Femur (tissue), 1 donor: ENCODE results near the gene AGAP1.

ENCODE experiments used
- DNase-seq: peaks from one replicate; pipeline ENCODE4 v3.0.0-alpha.2; 2017

The AGAP1 gene

DNA sequence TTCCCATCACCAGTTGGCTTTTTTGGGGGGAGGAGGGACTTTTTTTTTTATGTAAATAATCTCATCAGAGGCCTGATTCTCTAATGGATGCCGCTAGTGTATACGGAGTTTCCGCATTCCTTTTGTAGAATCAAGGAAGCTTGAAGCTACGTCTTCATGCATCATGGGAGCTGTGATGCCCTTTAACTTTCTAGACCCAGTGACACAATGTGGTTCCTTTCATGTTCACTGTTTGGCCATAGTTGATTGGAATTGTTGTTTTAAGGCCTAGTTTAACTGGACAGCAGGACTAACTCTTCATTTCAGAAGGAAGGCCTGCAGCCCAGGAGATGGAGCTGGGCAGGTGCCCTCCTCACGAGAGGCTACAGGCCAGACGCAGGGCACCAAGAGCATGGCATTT, 287.9 kb downstream of the AGAP1 start:
- no peak for DNase-seq

DNA sequence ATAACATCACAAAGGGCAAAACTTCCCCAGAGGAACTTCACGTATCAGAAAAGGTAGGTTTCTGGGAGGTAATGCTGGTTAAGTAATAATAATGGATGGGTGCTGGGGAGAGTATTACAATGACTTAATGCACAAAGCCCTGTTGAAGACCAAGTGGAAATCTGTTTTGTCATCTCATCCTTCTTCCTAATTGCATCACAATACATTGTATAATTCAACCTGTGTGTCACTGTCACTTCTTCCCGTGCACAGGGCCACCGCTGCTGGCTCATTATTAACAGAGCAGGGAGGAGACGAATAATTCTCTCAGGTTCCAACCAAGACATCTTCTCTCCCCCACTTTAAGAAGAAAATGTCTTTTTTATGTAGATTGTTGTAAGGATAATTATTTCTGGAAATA, 290.9 kb downstream of the AGAP1 start:
- no peak for DNase-seq

DNA sequence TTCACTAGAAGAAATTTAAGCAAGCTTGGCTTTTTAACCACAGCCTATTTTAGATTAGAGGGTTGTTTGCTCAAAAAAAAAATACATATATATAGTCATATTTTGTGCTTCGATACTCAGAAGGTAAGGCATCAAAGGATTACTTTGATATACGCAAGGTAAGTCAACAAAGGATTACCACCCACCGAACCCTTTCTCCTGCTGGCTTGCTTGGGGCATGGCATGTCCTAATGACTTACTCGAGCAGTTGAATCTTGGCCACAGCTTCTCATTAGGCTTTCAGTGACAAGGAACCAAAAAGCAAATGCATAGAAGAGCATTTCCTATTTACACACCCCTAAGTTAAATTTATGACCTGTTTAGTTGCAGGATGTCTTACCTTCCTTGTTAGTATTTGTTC, 295.7 kb downstream of the AGAP1 start:
- DNase-seq = no peak

- no peak for DNase-seq
Measured at GRCh38 chr2:235793163-235793752, 299.4 kb downstream of the AGAP1 start.

DNA sequence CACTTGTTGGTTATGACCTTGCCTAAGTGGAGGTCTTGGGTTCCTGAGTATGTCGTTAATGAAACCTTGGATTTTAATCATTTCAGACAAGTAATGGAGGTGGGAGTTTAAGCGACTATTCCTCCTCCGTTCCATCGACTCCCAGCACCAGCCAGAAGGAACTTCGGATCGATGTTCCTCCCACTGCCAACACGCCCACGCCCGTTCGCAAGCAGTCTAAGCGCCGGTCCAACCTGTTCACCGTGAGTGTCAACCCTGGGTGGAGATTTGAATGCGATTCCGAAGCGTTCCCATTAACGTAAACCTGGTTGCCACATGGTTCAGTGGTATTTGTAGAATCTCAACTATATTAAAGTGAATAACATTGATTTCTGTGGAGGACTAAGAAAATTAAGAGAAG, 305.4 kb downstream of the AGAP1 start:
- no peak for DNase-seq

DNA sequence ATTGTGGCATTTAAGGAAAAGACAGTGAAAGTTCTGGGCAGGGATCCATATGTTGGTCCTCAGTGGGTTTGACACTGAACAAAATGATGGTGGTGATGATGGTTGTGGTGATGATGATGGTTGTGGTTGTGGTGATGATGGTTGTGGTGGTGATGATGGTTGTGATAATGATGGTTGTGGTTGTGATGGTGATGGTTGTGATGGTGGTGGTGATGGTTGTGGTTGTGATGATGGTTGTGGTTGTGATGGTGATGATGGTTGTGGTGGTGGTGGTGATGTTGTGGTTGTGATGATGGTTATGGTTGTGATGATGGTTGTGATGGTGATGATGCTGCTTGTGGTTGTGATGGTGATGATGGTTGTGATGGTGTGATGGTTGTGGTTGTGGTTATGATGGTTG, 308.7 kb downstream of the AGAP1 start:
- DNase-seq = no peak

GRCh38 chr2:235803028-235803427, 309.2 kb downstream of the AGAP1 start:
- DNase-seq = no peak

- no peak for DNase-seq
Measured at GRCh38 chr2:235804676-235805075, 310.8 kb downstream of the AGAP1 start.

DNA sequence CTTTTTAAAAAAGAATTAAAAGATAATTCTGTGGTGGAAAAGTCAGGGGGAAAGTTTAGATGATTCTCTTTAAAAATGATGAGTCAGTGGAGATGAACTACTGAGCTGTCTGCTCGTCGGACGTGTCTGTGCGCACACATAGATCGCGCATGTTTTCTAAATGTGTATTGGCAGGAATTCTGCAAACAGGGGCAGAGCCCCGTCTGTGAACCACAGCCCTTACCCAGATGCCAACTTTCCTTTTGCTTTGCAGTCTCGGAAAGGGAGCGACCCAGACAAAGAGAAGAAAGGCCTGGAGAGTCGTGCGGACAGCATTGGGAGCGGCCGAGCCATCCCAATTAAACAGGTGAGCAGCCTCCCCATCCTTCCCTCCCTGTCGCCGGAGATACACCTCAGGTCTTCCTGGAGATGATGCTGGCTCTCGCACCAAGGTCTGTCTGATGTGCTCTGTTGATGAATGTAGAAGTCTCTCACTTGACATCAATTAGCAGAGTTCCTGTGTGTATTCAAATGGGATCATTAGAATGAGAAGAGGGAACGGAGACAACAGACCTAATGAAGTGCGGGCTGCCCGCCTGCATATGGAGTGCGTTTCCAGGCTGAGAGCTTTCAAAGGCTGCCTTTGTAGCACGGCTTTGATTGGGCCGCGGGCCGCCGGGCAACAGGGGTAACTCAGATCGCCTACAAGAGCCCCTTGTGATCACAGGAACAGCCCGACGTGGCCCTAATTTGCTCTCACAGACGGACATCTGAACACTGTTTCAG, 313.3 kb downstream of the AGAP1 start:
- DNase-seq = no peak

DNA sequence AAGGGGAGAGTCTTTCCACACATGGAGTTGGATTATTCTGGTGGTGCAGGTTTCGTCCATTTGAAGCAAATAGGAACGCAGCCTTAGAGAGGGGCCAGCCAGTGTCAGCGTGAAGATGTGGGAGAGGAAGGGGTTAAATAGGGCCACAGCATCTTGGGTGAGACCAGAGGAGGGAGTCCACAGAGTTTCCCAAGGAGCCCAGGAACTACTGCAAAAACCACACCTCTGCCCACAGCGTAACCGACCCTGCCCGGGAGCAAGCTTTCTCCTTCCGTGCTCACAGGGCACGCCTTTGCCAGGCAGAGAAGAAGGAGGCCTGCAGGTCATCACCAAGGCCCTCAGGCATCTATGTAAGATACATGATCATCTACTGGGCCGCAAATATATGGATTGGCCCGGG, 314.5 kb downstream of the AGAP1 start:
- DNase-seq = no peak

DNA sequence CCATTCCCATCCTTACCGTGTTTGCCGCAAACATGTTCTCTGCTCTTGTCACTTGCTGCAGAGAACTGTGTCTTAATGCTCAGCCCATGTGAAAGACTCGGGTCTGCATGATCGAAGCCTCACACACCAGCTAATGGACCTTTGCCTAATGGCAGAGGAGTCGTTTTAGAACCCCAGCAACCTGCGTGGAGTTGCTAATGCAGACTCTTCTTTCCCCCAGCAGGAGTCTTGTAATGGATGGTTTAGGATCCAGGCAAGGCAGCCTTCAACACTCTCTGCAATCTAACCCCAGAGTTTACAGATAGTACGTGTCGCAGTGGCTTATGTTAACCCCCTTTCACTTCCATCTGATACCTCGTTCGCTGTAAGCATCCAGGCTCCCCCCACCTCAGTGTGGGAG, 316.4 kb downstream of the AGAP1 start:
- DNase-seq = no peak

- DNase-seq = no peak
Measured at GRCh38 chr2:235810846-235811245, 317.0 kb downstream of the AGAP1 start.

- no peak for DNase-seq
Measured at GRCh38 chr2:235811446-235812184, 317.8 kb downstream of the AGAP1 start.

GRCh38 chr2:235812185-235812665, 318.4 kb downstream of the AGAP1 start:
- DNase-seq = no peak

GRCh38 chr2:235813398-235813797, 319.6 kb downstream of the AGAP1 start:
- DNase-seq = no peak

GRCh38 chr2:235820571-235820970, 326.7 kb downstream of the AGAP1 start:
- DNase-seq = no peak

GRCh38 chr2:235824331-235824730, 330.5 kb downstream of the AGAP1 start:
- no peak for DNase-seq

DNA sequence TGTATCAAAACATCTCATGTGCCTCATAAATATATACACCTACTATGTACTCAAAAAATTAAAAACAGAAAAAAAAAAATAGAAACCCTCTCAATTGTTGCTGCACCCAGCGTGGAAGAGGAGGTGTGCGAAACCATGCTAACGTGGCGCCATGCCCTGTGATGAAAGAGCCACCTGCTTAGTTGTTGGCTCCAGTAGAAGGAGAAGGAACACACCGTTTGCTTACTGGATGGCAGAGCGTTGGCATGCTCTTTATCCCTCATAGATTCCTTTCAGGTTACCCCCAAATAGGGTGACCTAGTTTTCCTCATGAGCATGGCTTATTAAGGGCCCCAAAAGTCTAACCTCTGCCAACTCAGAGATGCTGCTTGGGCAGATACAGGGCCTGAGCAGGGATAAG, 332.1 kb downstream of the AGAP1 start:
- no peak for DNase-seq

DNA sequence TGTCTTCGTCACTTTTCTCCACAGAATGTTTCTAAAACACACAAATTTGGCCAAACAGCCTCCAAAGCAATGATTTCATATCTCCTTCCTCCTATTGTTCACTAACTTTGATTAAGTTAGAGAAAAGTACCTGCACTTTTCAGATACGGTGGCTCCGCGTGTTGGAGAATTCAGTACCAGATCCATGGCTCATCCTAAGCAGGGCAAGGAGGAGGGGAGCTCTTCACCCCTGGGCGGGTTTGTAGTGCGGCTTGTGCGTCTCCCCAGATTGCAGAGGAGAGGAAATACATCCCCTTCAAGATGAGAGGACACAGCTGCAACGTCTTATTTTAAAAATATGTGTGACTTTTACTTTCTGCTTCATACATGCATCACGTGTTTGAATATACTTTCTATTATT, 333.0 kb downstream of the AGAP1 start:
- DNase-seq = no peak

- DNase-seq = no peak
Measured at GRCh38 chr2:235827585-235827992, 333.7 kb downstream of the AGAP1 start.

GRCh38 chr2:235829726-235830125, 335.9 kb downstream of the AGAP1 start:
- DNase-seq = no peak

- DNase-seq = no peak
Measured at GRCh38 chr2:235831755-235832154, 337.9 kb downstream of the AGAP1 start.

- no peak for DNase-seq
Measured at GRCh38 chr2:235832941-235833340, 339.1 kb downstream of the AGAP1 start.
